SU-DHL-6 (cell line): Measurements from ENCODE around the gene HELZ.

Experiments
- H2AFZ ChIP-seq: fragments of 200-600 bp; sonication (generic); 2 replicates; pipeline ENCODE4 v1.6.1; 2014; ENCODE audit warnings: low read depth, mild to moderate bottlenecking, moderate library complexity, mixed read lengths, antibody characterized with exemption, low read length; ENCODE audit not compliant: severe bottlenecking
- H3F3A ChIP-seq: fragments of 200-600 bp; shearing (Covaris generic); 2 replicates; pipeline ENCODE4 v1.6.0; 2016; ENCODE audit warnings: antibody characterized with exemption, mild to moderate bottlenecking; ENCODE audit not compliant: insufficient read depth
- H3K27ac ChIP-seq: fragments of 200-600 bp; sonication (generic); 2 replicates; pipeline ENCODE4 v1.5.1; 2016; ENCODE audit warnings: low read depth, mild to moderate bottlenecking, low read length, moderate library complexity, mixed read lengths
- H3K27me3 ChIP-seq: fragments of 200-600 bp; sonication (generic), shearing (Covaris generic); 2 replicates; pipeline ENCODE4 v1.6.0; 2014; ENCODE audit warnings: mild to moderate bottlenecking, low read length
- H3K36me3 ChIP-seq: fragments of 200-600 bp; sonication (generic); 2 replicates; pipeline ENCODE4 v1.6.1; 2014; ENCODE audit warnings: mild to moderate bottlenecking, low read length, mixed read lengths
- H3K4me2 ChIP-seq: fragments of 300-600, 200-600 bp; shearing (Covaris generic), sonication (generic); 2 replicates; pipeline ENCODE4 v1.6.0; 2014; ENCODE audit warnings: low read length, low read depth, mild to moderate bottlenecking; ENCODE audit not compliant: poor library complexity, severe bottlenecking
- H3K4me3 ChIP-seq: fragments of 200-600 bp; sonication (generic); 2 replicates; pipeline ENCODE4 v1.5.1; 2014; ENCODE audit warnings: antibody characterized with exemption, low read length, mild to moderate bottlenecking, mixed read lengths; ENCODE audit not compliant: insufficient read depth, poor library complexity, severe bottlenecking
- H3K79me2 ChIP-seq: fragments of 200-600 bp; sonication (generic); 2 replicates; pipeline ENCODE4 v1.6.1; 2014; ENCODE audit warnings: mild to moderate bottlenecking, low read length, moderate library complexity; ENCODE audit not compliant: insufficient read depth
- H3K9ac ChIP-seq: fragments of 200-600 bp; sonication (generic); 2 replicates; pipeline ENCODE4 v1.7.0; 2014; ENCODE audit warnings: mild to moderate bottlenecking, low read length
- H3K9me2 ChIP-seq: fragments of 200-600 bp; sonication (generic); replicated peaks from 2 replicates; pipeline ENCODE4 v1.6.1; 2014; ENCODE audit warnings: low read length; ENCODE audit not compliant: insufficient read depth
- H3K9me3 ChIP-seq: fragments of 200-600 bp; sonication (generic); 2 replicates; pipeline ENCODE4 v1.6.1; 2014; ENCODE audit warnings: low read length, mixed read lengths; ENCODE audit not compliant: insufficient read depth
- H4K20me1 ChIP-seq: fragments of 200-600 bp; sonication (generic); 2 replicates; pipeline ENCODE4 v1.6.1; 2014; ENCODE audit warnings: low read depth, mild to moderate bottlenecking, antibody characterized with exemption, low read length, moderate library complexity, mixed read lengths
- EZH2phosphoT487 ChIP-seq: fragments of 200-600 bp; sonication (generic), shearing (Covaris generic); conservative IDR thresholded peaks from 2 replicates; pipeline ENCODE4 v1.6.1; 2018; ENCODE audit warnings: mild to moderate bottlenecking, antibody characterized with exemption, low read length, moderate library complexity, mixed read lengths
- TF ChIP-seq, protein P1 (sequence below): fragments of 200-600 bp; sonication (generic); IDR thresholded peaks from one replicate; pipeline ENCODE4 v1.5.1; 2017; ENCODE audit warnings: antibody characterized with exemption, mild to moderate bottlenecking, low read length, moderate library complexity; ENCODE audit not compliant: insufficient read depth, poor library complexity, severe bottlenecking

HELZ gene

DNA sequence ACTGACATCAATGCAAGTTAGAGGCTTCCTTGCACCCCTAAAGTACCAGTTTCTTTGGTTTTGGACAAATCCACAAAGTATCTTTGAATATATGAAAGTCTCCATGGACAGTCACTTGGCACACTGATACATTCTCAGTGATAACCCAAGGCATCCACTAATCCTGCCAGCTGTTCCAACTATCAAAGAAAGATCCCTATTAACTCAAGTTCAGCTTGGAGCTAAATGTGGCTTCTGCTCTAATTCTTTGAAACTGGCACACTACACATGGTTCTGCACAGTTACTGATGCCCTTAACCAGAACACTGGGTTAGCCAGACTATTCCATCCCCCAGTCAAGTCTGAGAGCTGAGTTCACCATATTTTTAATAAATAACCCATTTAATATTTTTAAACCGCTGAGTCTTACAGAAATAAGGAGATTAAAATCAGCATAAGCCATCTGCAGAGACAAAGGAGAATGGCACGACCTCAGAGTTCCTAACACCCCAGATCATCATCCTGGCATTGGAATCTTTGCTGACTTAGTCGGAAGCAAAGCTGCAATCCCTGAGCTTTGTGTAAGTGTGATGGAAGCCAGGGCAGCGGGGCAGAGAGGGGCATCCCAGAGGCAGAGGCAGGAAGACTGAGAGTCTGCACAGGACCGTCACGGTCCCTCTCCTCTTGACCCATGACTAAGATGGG is 194.4 kb downstream of the HELZ start:
- Histone ChIP-seq H3K9me3 (peaks cover 15% of the 10 kb centered on the region), H2AFZ (no peak overlapping the region), H3F3A (no peaks in the 10 kb centered on the region), H4K20me1 (no peaks in the 10 kb centered on the region), H3K9ac (no peak overlapping the region), H3K4me3 (no peak overlapping the region), H3K4me2 (no peak overlapping the region), H3K79me2 (no peaks in the 10 kb centered on the region), H3K36me3 (0 out of 2 replicates have a peak, but pooled peaks cover 3% of the 10 kb centered on the region), H3K27me3 (no peaks in the 10 kb centered on the region), H3K27ac (no peak overlapping the region), H3K9me2 (no peaks in the 10 kb centered on the region)
- TF ChIP-seq, protein P1, sequence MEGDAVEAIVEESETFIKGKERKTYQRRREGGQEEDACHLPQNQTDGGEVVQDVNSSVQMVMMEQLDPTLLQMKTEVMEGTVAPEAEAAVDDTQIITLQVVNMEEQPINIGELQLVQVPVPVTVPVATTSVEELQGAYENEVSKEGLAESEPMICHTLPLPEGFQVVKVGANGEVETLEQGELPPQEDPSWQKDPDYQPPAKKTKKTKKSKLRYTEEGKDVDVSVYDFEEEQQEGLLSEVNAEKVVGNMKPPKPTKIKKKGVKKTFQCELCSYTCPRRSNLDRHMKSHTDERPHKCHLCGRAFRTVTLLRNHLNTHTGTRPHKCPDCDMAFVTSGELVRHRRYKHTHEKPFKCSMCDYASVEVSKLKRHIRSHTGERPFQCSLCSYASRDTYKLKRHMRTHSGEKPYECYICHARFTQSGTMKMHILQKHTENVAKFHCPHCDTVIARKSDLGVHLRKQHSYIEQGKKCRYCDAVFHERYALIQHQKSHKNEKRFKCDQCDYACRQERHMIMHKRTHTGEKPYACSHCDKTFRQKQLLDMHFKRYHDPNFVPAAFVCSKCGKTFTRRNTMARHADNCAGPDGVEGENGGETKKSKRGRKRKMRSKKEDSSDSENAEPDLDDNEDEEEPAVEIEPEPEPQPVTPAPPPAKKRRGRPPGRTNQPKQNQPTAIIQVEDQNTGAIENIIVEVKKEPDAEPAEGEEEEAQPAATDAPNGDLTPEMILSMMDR: no peak
- no peak for TF ChIP-seq EZH2phosphoT487

DNA sequence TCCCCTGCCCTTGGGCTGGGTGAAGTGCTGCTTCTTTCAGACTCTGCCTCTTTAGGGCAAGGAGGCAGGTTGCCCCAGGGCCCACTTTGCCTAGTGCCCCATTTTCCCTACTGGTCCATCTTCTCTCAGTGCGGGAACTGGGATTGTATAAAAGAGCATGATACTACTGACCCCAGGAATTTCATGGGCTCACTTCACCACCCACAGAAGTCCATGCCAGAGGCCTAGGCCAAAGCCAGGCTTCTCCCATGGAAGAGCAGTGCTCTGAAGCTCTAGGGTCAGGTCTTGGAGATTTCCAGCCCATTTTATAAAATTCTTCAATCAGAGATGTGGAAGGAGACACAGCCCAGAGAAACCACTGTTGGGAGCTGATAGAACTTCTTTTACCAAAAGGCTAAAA is 194.9 kb downstream of the HELZ start:
- TF ChIP-seq, protein P1: no peak
- no peak for TF ChIP-seq EZH2phosphoT487
- H3K9me2 ChIP-seq: no peaks in the 10 kb centered on the region
- H3K9me3 ChIP-seq: peaks cover 15% of the 10 kb centered on the region
- H3K9ac ChIP-seq: no peak overlapping the region
- no peaks in the 10 kb centered on the region for H4K20me1 ChIP-seq
- no peak overlapping the region for H3K4me3 ChIP-seq
- H3F3A ChIP-seq: no peaks in the 10 kb centered on the region
- H3K79me2 ChIP-seq: no peaks in the 10 kb centered on the region
- no peaks in the 10 kb centered on the region for H3K27me3 ChIP-seq
- no peak overlapping the region for H3K27ac ChIP-seq
- H2AFZ ChIP-seq: no peak overlapping the region
- H3K4me2 ChIP-seq: no peak overlapping the region
- 0 out of 2 replicates have a peak, but pooled peaks cover 3% of the 10 kb centered on the region for H3K36me3 ChIP-seq

DNA sequence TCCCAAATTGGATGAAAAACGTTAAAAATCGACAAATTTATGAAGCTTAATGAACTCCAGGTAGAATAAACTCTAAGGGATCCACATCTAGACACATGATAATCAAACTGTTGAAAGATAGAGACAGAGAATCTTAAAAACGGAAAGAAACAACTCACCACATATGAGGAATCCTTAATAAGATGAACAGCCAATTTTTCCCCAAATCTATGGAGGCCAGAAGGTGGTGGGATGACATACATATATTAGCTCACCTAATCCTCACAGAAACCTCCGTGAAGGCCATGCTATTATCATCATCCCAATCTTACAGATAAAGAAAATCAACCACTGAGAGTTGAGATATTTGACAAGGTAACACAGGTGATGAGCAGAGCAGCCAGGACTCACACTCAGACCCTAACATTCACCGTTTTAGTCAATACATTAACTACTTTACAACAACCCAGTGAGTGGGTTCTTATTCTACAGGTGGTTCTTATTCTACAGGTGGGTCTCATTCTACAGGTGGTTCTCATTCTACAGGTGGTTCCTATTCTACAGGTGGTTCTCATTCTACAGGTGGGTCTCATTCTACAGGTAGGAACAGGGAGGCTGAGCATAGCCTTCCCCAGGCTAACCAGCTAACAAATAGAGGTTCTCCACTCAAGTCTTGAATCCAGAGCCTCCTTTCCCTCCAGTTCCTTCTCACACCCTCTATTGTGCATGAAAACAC is 195.8 kb downstream of the HELZ start:
- Histone ChIP-seq H3F3A (no peaks in the 10 kb centered on the region), H3K27ac (no peak overlapping the region), H3K4me3 (no peak overlapping the region), H3K9me3 (peaks cover 15% of the 10 kb centered on the region), H3K9me2 (no peaks in the 10 kb centered on the region), H4K20me1 (no peaks in the 10 kb centered on the region), H2AFZ (no peak overlapping the region), H3K27me3 (no peaks in the 10 kb centered on the region), H3K79me2 (no peaks in the 10 kb centered on the region), H3K36me3 (0 out of 2 replicates have a peak, but pooled peaks cover 3% of the 10 kb centered on the region), H3K9ac (no peak overlapping the region), H3K4me2 (no peak overlapping the region)
- TF ChIP-seq, protein P1: no peak
- no peak for TF ChIP-seq EZH2phosphoT487
